HG02981 (cell line): ENCODE data around the gene ABLIM3.

Experiments used
- ATAC-seq: cut with Tn5 transposase; IDR thresholded peaks from one replicate; pipeline ENCODE4 v1.9.1; 2021; ENCODE audit warnings: mild to moderate bottlenecking, moderate library complexity; ENCODE audit not compliant: unreplicated experiment

Gene ABLIM3

DNA sequence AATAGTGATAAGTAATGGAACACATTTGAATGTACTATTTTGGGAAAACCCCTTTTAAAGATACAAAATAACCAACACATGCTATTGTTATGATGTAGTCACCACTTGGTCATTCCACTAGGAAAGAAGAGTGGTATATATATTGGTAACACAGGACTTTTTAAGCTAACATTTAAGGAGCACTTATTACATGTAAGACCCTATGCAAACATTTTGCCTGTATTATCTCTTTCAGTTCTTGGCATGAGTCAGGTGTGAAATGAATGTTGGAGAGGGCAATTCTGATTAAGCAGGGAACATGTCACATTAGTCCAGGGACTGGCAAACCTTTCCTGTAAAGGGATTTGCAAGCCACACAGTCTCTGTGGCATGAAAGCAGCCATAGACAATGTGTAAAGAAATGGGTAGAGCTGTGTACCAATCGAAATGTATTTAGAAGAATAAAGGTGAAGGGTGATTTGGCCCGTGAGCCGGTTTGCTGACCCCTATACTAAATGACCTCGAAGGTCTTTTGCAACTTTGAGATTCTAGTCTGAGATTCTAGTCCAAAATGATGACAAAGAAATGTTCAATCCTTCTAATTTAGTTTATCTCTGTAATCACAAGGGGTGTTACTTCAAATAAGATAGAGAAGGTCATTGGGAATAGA is 15.3 kb downstream of the ABLIM3 start:
- no peak for ATAC-seq

DNA sequence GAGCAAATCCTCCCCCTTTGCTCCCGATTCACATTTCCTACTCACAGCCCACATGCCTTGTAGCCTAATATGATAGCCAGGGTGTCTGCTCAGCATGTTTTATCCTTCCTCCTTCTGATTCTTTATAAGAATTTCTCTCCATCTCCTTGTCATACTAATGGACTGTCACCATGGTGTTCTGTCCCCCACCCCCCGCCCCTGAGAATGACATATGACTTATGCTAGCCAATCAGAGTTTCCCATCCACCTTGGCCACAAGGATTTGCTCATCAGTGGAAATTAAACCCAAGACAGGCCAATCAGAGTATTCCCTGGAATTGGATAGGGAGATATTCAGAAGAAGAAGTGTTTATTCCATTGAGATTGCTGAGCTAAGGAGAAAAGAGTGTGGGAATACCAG is 16.0 kb downstream of the ABLIM3 start:
- no peak for ATAC-seq

DNA sequence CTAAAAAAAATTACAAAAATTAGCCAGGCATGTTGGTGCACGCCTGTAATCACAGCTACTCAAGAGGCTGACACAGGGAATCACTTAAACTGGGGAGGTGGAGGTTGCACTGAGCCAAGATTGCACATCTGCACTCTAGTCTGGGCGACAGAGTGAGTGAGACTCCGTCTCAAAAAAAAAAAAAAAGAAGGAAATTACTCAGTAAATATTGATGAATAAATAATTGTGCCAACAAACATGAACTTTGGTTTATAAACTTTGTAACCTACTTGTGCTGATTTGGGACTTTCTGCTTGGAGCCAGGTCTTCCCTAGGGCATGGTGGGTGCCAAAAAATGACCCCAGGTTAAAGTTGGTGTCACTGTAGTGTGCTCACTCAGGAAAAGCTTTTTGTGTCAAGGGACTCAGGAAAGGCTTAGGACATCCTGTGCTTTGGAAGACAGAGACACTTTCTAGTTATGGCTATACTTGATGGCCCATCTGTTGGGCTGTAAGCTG is 19.0 kb downstream of the ABLIM3 start:
- no peak for ATAC-seq

DNA sequence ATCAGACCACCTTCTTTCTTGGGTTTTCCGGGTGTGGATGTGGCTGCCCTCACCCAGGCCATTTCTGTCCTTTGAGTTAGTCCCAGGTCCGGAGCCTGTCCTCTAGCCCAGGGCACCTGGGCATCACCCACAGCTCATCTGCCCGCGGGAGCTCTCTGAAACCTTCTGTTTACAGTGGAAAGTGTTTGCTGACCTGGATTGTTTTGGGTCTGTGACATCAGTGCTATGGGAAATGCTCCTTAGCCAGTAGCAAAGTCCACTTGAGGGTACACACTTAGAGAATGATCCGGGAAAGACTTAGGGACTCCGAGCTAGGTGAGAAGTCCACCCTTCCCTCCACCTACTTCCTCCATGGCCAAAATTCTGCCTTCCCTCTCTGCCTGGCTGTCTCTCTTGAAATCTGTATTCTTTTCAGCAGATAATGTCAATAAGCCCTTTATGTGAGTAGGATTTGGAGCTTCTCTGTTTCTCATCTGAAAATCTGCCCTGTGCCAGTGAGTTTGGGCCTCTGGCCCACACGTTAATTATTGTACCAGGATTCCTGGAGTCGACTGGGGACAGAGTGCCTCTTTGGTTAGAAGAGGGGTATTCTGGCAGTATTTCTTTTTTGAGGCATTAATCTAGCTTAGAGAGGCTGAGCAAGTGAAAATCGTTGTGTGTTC is 19.9 kb downstream of the ABLIM3 start:
- ATAC-seq, result no peak

DNA sequence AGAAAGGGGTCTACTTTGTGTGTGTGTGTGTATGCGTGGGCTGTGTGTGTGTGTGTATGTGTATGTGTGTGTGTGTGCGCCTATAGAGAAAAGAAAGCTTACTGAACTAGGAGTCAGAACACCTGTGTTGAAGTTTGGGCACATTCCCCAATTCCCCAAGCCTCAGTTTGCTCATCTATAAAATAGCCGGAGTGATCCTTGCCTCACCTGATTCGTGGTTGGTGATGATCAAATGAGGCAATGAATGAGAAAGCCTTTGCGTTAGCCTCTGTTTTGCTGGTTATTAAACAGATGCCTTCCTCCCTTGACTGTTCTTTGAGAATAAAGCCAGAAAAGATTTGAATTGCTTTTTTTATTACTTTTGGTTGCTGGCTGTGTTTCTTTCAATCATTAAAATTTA is 20.6 kb downstream of the ABLIM3 start:
- no peak for ATAC-seq

DNA sequence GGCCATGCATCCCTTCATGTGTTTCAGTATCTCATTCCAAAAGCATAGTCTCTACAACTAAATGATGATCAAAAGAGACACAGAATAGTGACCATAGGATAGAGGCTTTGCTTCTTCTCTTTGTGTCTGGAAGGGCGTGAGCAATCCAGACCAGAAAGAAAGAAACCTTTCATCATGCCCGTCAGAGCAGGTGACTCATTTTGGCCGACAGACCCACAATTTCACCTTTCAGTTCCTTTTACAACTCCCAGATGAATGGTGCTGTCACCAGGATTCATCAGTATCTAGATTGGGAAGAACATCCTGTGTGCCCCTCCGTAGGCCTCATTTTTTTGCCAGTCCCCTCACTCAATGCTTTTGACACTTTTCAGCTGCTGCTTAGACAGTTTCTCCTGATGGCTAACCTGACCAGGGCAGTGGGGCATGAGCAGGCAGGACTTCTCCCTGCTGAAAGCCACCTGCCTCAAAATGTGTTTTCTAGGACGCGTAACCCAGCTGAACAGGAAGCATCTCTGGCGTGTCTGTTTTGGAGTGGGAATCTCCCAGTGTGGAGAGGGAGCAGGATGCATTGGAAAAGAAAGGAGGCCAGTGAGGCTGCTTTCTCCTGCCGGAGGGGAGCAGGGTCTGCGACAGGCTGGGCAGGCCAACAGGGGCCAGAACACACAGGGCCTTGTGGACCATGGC is 21.2 kb downstream of the ABLIM3 start:
- ATAC-seq, result peak; percentile 81

DNA sequence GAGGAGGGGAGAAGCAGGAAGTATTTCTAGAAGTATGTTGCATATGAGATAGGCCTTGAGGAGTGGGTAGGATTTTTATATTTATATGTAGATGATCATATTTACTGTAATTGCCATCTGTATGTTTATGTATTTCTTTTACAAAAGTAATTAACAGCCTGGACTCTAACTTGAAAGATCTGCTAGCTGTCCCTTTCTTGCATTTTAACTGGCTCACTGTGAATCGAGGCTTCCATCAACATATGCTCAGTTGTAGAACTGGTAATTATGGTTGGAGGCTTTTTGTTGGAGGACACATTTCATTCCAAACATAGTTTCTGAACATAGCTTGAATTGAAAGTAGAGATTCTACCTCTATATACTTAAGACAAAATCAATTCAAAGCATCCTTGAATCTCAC is 23.4 kb downstream of the ABLIM3 start:
- ATAC-seq, result no peak

DNA sequence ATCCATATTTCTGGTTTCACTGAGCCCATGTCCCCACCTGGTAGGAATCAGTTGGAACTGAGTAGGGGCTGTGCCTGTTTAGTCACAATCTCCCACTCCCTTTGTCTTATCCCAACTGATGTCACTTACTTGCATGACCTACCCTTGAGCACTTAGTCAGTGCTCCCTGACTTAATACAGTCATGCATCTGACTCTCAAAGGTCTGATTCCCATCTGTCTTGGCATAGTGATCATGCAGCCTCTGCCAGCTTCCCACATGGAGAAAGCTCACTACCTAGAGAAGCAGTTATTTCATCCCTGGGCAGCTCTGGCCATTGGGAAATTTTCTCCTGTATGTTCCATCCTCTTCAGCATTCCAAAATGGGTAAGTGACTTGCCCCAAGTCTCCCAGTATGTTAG is 24.8 kb downstream of the ABLIM3 start:
- no peak for ATAC-seq

DNA sequence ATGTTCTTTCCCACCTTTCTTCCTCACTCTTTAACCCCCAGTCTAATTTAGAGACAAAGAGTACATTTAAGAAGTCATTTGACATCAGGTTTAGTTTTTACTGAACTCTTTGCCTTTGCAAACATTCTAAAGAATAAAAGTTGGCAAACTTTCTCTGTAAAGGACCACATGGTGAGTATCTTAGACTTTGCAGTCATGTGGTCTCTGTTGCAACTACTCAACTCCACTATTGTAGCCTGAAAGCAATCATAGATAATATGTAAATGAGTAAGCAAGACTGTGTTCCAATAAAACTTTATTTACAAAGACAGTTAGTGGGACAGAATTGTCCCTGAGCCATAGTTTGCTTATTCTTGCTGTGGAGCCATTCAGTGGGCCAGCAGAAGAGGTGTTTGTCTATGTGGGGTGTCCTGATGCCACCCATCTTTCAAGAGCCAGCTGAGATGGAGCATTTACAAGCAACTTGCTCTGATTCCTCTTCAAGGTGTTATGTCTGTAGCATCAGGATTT is 25.4 kb downstream of the ABLIM3 start:
- ATAC-seq, result no peak

DNA sequence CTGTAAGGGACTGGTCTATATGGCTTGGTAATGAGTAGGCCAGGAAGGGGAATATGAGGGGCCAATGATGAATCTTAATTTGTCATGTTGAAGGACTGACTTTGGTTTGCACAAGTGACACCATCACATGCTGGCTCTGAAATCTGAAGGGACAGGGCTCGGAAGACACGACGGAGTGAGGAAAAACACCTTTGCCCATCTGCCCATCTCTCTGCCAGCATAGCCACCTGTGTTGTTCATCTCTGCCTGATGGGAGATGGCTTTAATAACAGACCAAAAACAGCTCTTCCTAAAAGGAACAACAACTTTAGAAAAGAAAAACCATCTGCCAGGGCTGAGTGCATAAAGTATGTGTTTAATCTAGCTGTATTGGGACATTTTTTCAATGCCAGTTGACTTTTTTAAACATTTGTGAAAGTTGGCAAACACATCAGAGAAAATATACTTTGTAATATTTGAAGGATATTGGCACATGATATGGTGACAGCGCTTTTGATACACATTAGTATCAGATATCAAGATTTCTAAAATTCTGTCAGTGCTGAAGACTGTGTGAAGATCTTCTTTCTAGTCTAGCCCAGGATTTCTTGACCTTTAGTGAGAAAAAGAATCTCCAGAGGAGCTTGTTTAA is 27.1 kb downstream of the ABLIM3 start:
- no peak for ATAC-seq

DNA sequence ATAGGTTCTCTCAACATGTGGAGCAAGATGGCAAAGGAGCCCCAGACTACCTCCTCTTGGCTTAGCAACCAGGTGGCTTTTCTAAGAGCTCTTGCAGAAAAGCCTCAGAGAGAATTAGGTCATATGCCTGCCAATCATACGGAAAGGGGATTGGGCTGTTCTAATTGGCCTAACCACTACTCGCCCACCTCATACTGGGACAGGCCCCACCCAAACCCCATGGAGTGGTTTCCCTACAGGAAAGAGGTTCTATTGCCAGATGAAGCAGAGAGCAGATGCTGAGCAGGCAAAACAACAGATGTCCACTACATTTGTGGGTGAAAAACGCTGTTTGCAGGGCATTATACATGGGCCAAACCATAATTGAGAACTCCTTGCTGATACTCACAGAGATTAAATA is 29.0 kb downstream of the ABLIM3 start:
- ATAC-seq, result no peak

DNA sequence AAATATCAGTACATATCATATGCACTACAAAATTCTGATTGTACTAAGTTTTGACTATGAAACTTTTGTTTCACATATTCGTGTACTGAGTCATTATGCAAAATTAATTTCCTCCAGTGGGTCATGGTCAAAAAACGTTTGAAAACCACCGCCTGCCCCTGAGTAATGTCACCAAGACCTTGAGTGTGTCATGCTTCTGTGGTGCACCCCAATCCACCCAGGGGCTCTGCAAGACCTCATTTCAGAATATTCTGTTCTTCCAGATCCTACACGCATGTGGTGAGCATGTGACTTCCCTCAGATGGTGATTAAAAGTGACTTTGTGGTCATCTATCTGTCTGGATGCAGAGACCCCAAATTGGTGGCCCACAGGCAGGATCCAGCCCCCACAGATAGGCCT is 31.0 kb downstream of the ABLIM3 start:
- ATAC-seq, result peak; percentile 88

DNA sequence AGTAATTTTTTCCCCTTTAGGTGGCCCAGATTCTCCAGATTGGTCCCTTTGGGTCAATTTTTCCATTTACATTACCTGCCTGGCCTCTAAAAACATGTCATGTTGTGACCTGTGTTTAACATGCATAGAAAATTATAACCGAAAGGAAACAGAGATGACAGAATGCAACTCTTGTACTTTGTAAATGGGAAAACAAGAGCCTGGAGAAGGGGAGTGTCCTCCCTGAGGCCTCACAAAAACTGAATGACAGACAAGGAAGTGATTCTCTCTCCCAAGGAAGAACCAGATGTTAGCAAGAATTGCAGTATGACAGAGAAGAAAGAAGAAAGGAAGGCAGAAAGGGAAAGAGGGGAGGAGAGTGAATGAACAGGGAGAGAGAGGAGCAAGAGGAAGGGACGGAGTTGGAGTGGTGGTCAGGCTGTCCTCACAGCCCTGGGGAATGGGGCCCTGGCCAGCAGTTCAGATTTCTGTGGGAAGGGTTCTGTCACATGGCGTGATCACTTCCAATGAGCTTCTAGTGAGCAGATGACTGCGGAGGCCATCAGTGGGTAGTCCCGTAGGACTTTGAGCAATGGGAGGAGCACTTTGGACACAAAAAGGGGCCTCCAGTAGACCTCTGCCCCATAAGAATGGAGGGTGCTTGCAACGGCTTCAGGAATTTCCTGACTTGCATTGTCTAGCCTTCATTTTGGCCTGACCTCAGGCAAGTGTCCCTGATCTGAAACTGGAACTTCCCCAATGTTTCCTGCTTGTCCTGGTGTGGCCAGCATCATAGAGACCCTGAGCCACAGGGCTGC is 31.6 kb downstream of the ABLIM3 start:
- no peak for ATAC-seq

DNA sequence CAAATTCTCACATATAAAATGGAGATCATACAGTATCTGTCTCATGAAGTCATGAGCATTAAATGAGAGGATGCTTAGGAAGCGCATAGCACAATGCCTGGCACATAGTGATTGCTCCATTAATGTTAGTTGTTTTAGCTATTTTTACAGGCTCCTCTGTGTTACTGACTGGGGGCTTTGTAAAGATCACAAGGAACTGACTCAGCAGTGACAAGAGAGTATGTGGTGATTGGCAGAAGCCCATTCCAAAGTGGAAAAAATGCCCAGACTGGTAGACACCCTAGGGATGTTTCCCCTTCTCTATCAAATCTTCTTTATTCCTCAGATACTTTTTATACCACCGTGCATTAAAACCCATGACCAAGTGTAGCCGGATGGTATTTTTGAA is 33.5 kb downstream of the ABLIM3 start:
- ATAC-seq, result no peak

DNA sequence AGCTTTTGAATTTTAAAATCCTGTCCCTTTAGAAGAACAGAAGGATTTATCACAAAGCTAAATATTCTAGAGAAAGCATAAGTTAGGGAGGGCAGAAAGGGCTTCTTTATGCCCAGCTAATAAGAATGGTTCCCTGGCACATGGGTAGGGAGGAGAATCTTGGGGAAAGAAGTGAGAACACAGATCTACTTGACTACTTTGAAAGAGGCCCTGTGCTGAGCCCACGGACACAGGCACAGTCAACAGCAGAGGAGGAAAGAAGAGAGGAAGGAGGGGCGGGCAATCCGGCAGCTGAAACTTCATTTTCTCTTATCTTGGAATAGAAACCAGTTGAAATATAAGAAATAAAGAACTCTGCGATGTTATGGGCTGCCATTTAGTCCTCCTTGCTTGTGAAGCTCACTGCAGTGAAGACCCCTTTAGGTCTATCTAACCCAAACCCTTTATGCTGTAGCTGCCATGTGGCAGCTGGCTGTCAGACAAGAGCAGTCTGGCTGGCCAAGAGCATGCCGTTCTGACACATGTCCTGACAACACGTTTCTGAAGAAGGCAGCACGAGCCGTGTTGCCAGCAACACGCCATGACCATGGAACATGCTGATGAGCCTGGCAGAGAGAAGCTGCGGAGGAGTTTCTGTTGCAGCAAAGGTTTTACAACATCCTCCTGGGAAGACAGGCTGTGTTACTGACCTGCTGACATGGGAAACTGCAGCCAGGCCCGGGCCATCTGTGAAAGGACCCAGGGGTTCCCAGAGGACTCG is 34.2 kb downstream of the ABLIM3 start:
- ATAC-seq, result no peak

DNA sequence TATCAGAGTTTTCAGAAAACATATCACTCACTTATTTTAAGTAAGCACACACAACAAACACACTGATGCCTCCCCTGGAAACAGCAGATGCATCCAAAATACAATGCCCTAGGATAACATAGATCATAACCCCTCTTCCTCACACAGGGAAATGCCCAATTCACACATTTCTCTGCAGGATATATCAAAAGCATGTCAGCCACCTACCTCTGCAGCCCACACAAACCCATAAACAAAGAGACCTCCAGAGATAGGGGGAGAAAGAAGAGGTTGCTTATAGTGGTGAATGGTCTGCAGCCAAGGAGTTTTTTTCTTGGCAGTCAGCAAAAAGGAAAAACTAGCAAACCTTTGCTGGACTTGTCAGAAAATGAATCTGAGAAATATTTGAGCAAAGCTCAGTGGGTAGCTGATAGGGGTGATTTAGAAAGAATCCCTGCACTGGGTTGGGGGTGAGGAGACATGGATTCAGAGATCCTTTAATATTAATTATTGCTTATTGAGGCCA is 36.1 kb downstream of the ABLIM3 start:
- ATAC-seq, result no peak

DNA sequence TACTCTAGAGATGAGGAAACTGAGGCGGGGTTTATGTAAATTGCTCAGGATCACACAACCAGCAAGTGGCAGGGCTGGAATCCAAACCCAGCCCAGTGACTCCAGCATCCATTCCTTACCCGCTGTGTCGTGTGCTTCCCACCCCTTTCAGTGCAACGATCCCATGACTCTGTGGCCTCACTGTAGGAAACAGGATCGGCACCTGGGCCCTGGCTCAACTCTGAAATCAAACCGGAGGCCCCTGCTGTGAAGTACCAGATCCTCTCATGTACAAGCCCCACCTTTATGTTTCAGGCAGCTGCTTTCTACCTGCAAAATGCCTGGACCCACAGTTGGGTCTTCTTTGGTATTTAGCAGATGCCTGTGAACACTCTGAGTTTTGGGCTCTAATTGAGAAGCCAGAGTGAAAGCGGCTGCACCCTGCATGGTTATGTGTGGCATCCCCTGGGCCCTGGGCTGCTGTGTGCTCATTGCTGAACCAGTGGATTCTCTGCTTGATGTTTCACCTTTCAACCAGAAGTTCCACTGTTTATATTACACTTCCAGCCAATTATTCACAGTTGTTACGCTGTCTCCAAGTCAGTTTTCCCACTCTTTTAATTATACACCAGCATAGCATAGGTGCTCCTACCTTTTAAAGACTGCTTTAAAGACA is 36.7 kb downstream of the ABLIM3 start:
- ATAC-seq, result no peak

DNA sequence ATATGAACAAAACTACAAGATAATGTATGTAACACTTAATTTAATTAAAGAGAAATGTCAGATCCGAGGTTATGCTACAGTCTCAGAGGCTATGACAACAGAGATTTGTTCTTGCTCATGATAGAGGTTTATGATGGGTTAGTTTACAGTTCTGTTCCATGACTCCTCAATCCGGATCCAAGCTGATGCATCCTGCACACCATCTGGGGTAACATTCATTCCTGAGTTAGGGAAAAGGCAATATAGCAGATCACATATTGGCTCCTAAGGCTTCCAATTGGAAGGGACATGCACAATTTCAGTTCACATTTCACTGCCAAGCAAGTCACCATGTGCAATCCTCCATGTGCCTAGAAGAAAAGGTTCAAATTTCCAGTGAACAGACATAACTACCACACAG is 40.4 kb downstream of the ABLIM3 start:
- no peak for ATAC-seq

DNA sequence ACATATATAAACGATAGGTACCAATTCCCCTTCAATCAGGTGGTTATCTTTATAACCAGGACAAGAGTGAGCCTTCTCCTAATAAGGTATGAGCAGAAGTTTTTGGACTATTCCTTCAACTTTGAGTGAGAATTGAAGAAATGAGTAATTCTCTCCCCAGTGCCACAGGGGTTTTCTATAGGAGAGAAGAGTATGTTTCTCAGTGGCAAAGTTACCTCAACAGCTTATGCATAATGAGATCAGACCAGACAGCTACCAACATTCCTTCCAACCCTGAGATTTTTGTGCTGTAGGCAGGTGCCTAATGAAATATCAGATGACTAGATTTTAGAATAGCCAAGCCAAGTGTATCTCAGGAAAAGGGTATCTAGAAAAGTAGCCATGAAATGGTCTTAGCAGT is 40.9 kb downstream of the ABLIM3 start:
- ATAC-seq, result no peak
